ENCODE measurements around the gene OXNAD1.

The OXNAD1 gene

GRCh38 chr3:16329036-16329825, 64.2 kb downstream of the OXNAD1 start:
- no peak for DNase-seq (ENCODE audit: low spot score)

DNA sequence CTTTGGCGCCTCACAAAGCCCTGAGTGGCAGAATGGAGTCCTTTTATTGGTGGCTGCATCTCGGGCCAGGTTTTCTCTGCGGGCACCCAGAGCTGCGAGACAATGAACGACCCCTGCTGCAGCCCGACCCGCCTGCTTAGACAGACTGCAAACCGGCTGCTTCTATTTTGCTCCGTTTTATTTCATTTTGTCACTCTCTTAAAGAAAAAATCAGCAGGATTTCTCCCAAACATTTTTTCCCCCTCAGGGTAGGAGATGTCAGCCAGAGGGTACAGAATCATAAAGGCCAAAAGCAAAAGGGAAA, 64.8 kb downstream of the OXNAD1 start:
- no peak for DNase-seq (ENCODE audit: low spot score)

GRCh38 chr3:16330351-16330750, 65.3 kb downstream of the OXNAD1 start:
- DNase-seq (ENCODE audit: low spot score), result no peak

GRCh38 chr3:16331319-16331883, 66.4 kb downstream of the OXNAD1 start:
- no peak for DNase-seq (ENCODE audit: low spot score)

DNA sequence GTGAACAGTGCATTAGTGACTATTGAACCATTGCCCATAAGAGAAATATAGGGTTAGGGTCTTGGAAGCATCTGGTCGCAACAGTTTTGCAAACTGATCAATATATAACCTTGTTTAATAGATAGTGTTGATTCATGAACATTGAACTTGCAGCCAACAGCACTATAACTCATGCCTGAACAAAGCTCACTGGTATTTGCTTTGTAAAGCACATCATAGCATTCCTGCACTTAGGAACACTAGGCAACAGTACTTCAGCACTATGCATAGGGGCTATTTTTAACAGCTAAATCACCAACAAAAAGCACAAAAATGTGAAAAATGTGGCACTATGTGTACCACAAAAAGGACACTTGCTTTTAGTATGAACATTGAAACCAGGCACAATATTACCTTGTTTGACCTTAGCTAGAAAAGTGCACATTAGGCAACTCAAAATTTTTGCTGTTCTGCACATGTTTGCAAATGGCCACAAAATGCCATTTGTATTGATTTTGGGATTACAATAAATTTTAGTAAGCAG, 68.0 kb downstream of the OXNAD1 start:
- DNase-seq (ENCODE audit: low spot score), result no peak

- no peak for DNase-seq (ENCODE audit: low spot score)
These were observed 69.9 kb downstream of the OXNAD1 start for GRCh38 chr3:16334909-16335308.

DNA sequence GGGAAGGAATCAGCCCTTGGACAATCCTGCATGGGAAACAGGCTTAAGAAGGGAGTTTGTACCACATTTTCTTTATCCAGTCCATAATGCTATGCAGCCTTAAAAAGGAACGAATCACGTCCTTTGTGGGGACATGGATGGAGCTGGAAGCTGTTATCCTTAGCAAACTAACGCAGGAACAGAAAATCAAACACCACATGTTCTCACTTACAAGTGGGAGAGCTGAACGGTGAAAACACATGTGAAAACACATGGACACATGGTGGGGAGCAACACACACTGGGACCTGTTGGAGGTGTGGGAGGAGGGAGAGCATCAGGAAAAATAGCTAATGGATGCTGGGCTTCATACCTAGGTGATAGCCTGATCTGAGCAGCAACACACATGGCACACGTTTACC, 70.3 kb downstream of the OXNAD1 start:
- no peak for DNase-seq (ENCODE audit: low spot score)

DNA sequence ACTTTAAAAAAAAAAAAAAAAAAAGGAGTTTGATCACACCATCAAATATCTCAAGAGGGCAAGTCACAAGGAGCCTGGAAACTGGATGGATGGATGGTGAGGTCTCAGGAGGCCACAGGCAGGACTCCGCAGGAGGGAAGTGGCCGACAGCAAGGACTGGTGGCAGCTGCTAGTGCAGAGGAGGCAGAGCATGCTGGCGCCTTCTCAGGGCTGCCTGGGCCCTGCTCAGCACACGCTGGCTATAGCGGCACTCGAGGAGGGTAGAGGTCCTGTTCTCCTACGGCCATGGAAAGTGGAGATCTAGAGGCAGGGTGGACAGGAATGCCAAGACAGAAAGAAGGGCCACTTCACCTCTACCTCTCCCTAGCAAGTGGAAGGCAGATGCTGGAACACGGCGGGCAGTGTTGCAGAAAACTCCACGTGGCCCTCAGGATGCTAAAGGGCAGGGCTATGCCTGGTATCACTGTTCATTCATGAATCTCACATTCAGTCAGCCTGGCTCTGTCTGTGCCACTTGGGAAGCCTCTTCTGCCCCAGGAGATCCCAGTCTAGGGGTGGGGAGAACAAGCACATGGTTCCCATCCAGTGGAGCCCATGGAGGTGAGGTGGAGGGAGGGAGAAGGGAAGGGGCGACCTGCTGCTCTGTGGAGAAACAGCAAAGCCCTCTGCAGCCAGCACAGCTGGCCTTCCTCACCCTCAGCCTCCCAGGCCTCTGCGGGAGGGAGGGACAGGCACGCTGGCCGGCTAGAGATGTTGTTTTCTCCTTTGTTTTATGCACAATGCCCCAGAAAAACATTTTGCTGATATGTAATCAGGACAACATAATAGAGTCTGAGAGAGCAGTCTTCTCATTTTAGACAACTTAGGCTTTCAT, 71.0 kb downstream of the OXNAD1 start:
- DNase-seq (ENCODE audit: low spot score), result no peak

DNA sequence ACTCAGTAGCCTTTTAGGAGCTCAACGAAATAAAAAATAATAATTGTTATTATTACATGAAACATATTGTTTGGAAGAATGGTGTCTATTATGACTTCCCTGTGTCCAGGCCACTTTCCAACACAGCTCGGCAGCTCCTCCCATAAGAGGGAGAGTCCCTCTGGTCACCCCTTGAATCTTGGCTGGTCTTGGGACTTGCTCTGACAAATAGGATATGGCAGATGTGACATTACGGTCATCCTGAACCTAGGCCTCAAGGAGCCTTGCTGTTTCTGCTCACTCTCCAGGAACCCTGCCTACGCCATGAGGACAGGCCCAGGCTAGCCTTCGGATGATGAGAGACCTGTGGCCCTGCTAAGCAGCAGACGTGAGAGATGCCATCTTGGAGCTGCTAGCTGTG, 71.8 kb downstream of the OXNAD1 start:
- no peak for DNase-seq (ENCODE audit: low spot score)

- DNase-seq (ENCODE audit: low spot score), result no peak
These were observed 73.0 kb downstream of the OXNAD1 start for GRCh38 chr3:16337856-16338540.

- DNase-seq (ENCODE audit: low spot score), result no peak
These were observed 74.0 kb downstream of the OXNAD1 start for GRCh38 chr3:16338999-16339398.

- DNase-seq (ENCODE audit: low spot score), result no peak
These were observed 78.1 kb downstream of the OXNAD1 start for GRCh38 chr3:16343101-16343500.

- no peak for DNase-seq (ENCODE audit: low spot score)
These were observed 81.5 kb downstream of the OXNAD1 start for GRCh38 chr3:16346413-16347081.

- no peak for DNase-seq (ENCODE audit: low spot score)
These were observed 82.5 kb downstream of the OXNAD1 start for GRCh38 chr3:16347548-16347947.

DNA sequence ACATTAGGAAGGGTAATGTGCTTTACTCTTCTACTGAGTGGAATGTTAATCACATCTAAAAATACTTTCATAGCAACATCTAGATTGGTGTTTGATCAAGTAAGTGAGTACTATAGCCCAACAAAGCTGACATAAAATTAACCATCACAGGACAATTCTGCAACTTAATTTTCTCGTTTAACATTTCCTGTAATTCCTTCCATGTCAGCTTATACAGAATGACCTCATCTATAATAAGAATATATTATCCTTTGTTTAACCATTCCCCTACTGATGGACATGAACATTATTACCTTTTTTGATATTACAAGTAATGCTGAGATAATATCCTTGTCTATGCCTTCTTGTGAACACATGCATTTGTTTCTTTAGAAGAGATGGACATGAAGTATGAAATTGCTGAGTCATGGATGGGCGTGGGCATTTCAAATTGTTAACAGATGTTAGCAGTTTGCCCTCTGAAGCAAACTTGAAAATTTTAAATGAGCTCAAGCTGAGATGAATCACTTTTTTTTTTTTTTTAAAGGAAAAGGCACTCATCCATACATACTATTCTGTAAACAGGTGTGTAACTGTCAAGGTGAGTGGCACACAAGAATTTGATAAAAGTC, 85.1 kb downstream of the OXNAD1 start:
- DNase-seq (ENCODE audit: low spot score), result no peak

GRCh38 chr3:16350597-16351318, 85.7 kb downstream of the OXNAD1 start:
- no peak for DNase-seq (ENCODE audit: low spot score)

GRCh38 chr3:16352428-16352827, 87.4 kb downstream of the OXNAD1 start:
- DNase-seq (ENCODE audit: low spot score), result no peak

DNA sequence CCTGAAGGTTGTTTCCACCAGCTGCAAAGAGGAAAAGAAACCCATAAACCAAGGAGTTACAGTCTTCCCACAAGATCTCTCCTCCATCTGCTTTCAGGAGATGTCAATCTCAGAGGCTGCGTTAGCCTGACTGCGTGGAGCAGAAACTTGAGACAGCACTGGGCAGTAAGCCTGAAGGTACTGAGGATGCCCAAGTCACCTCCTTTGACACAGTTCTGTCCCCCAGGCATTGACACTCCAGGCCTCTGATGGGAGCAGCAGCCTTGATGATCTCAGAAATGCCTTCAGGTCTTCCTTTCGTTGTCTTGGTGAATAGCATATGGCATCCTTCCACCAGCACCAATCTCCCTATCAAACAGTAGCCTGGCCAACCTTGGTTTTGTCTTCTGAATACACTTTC, 89.3 kb downstream of the OXNAD1 start:
- no peak for DNase-seq (ENCODE audit: low spot score)

All from pons (tissue), 1 donor.